ENCODE measurements around the gene HIVEP2. TPM values are rescaled to one million over a fixed set of nuclear protein-coding genes. Genes with fewer than 3 reads are reported as not detected.

Gene HIVEP2
- total RNA-seq, 1 experiment from 2014 or later = 3.0 TPM

GRCh38 chr6:142868917-142869316 is 76.1 kb downstream of the HIVEP2 start:
- H3K79me2 ChIP-seq (ENCODE audit: low read length) = no peaks in the 10 kb centered on the region
- H3K9me3 ChIP-seq (ENCODE audit: low read length) = no peaks in the 10 kb centered on the region
- H2AFZ ChIP-seq (ENCODE audit: low read length) = no peak overlapping the region
- H3K27ac ChIP-seq (ENCODE audit: low read length) = no peak overlapping the region
- no peak overlapping the region for H3K4me2 ChIP-seq (ENCODE audit: low read depth, low read length, poor library complexity, severe bottlenecking)
- no peaks in the 10 kb centered on the region for H3K27me3 ChIP-seq (ENCODE audit: low read length)
- no peaks in the 10 kb centered on the region for H4K20me1 ChIP-seq (ENCODE audit: insufficient read depth, low read depth, low read length)
- H3K9ac ChIP-seq (ENCODE audit: low read length) = no peak overlapping the region
- H3K4me1 ChIP-seq (ENCODE audit: low read length) = no peaks in the 10 kb centered on the region
- DNase-seq = no peak
- H3K36me3 ChIP-seq (ENCODE audit: insufficient read depth, low read length) = no peaks in the 10 kb centered on the region
- no peak overlapping the region for H3K4me3 ChIP-seq (ENCODE audit: low read length)
- no peaks in the 10 kb centered on the region for H3K9me2 ChIP-seq (replicated peaks; ENCODE audit: insufficient read depth, low read length)

- no peak overlapping the region for H3K9ac ChIP-seq (ENCODE audit: low read length)
- no peaks in the 10 kb centered on the region for H3K4me1 ChIP-seq (ENCODE audit: low read length)
- no peak overlapping the region for H2AFZ ChIP-seq (ENCODE audit: low read length)
Measured at GRCh38 chr6:142867988-142868812, 76.8 kb downstream of the HIVEP2 start.

GRCh38 chr6:142867355-142867801 is 77.6 kb downstream of the HIVEP2 start:
- no peaks in the 10 kb centered on the region for H3K9me2 ChIP-seq (replicated peaks; ENCODE audit: insufficient read depth, low read length)
- no peaks in the 10 kb centered on the region for H3K79me2 ChIP-seq (ENCODE audit: low read length)
- no peaks in the 10 kb centered on the region for H3K27me3 ChIP-seq (ENCODE audit: low read length)
- H3K9me3 ChIP-seq (ENCODE audit: low read length) = no peaks in the 10 kb centered on the region
- no peaks in the 10 kb centered on the region for H3K36me3 ChIP-seq (ENCODE audit: insufficient read depth, low read length)
- no peak overlapping the region for H2AFZ ChIP-seq (ENCODE audit: low read length)
- H3K4me2 ChIP-seq (ENCODE audit: low read depth, low read length, poor library complexity, severe bottlenecking) = no peak overlapping the region
- H4K20me1 ChIP-seq (ENCODE audit: insufficient read depth, low read depth, low read length) = no peaks in the 10 kb centered on the region
- H3K4me1 ChIP-seq (ENCODE audit: low read length) = no peaks in the 10 kb centered on the region
- H3K4me3 ChIP-seq (ENCODE audit: low read length) = no peak overlapping the region
- no peak overlapping the region for H3K9ac ChIP-seq (ENCODE audit: low read length)
- H3K27ac ChIP-seq (ENCODE audit: low read length) = no peak overlapping the region
- no peak for DNase-seq

More at GRCh38 chr6:142867988-142868812, 76.8 kb downstream of the HIVEP2 start:
- Histone ChIP-seq H3K4me3 (ENCODE audit: low read length) (no peak overlapping the region), H3K9me2 (replicated peaks; ENCODE audit: insufficient read depth, low read length) (no peaks in the 10 kb centered on the region), H3K4me2 (ENCODE audit: low read depth, low read length, poor library complexity, severe bottlenecking) (no peak overlapping the region), H3K27me3 (ENCODE audit: low read length) (no peaks in the 10 kb centered on the region), H3K27ac (ENCODE audit: low read length) (no peak overlapping the region), H4K20me1 (ENCODE audit: insufficient read depth, low read depth, low read length) (no peaks in the 10 kb centered on the region), H3K36me3 (ENCODE audit: insufficient read depth, low read length) (no peaks in the 10 kb centered on the region), H3K79me2 (ENCODE audit: low read length) (no peaks in the 10 kb centered on the region), H3K9me3 (ENCODE audit: low read length) (no peaks in the 10 kb centered on the region)
- no peak for DNase-seq

GRCh38 chr6:142863981-142864380 is 81.0 kb downstream of the HIVEP2 start:
- Histone ChIP-seq H3K27me3 (ENCODE audit: low read length) (no peaks in the 10 kb centered on the region), H3K27ac (ENCODE audit: low read length) (no peak overlapping the region), H3K79me2 (ENCODE audit: low read length) (no peaks in the 10 kb centered on the region), H3K4me2 (ENCODE audit: low read depth, low read length, poor library complexity, severe bottlenecking) (no peak overlapping the region), H3K4me3 (ENCODE audit: low read length) (no peak overlapping the region), H4K20me1 (ENCODE audit: insufficient read depth, low read depth, low read length) (no peaks in the 10 kb centered on the region), H3K9me3 (ENCODE audit: low read length) (no peaks in the 10 kb centered on the region), H2AFZ (ENCODE audit: low read length) (no peak overlapping the region), H3K9me2 (replicated peaks; ENCODE audit: insufficient read depth, low read length) (no peaks in the 10 kb centered on the region), H3K36me3 (ENCODE audit: insufficient read depth, low read length) (no peaks in the 10 kb centered on the region), H3K4me1 (ENCODE audit: low read length) (no peaks in the 10 kb centered on the region), H3K9ac (ENCODE audit: low read length) (no peak overlapping the region)
- DNase-seq = no peak

- H3K4me3 ChIP-seq (ENCODE audit: low read length) = no peak overlapping the region
- H3K4me1 ChIP-seq (ENCODE audit: low read length) = no peaks in the 10 kb centered on the region
- H3K9ac ChIP-seq (ENCODE audit: low read length) = no peak overlapping the region
- DNase-seq = no peak
- no peak overlapping the region for H3K27ac ChIP-seq (ENCODE audit: low read length)
- H2AFZ ChIP-seq (ENCODE audit: low read length) = no peak overlapping the region
- no peaks in the 10 kb centered on the region for H3K79me2 ChIP-seq (ENCODE audit: low read length)
- H3K9me3 ChIP-seq (ENCODE audit: low read length) = no peaks in the 10 kb centered on the region
- no peaks in the 10 kb centered on the region for H3K36me3 ChIP-seq (ENCODE audit: insufficient read depth, low read length)
- H3K27me3 ChIP-seq (ENCODE audit: low read length) = no peaks in the 10 kb centered on the region
- H3K4me2 ChIP-seq (ENCODE audit: low read depth, low read length, poor library complexity, severe bottlenecking) = no peak overlapping the region
- no peaks in the 10 kb centered on the region for H3K9me2 ChIP-seq (replicated peaks; ENCODE audit: insufficient read depth, low read length)
- no peaks in the 10 kb centered on the region for H4K20me1 ChIP-seq (ENCODE audit: insufficient read depth, low read depth, low read length)
Measured at GRCh38 chr6:142861711-142862110, 83.3 kb downstream of the HIVEP2 start.

GRCh38 chr6:142860498-142860897 is 84.5 kb downstream of the HIVEP2 start:
- Histone ChIP-seq H3K36me3 (ENCODE audit: insufficient read depth, low read length) (no peaks in the 10 kb centered on the region), H3K9me3 (ENCODE audit: low read length) (no peaks in the 10 kb centered on the region), H3K79me2 (ENCODE audit: low read length) (no peaks in the 10 kb centered on the region), H3K27ac (ENCODE audit: low read length) (no peak overlapping the region), H2AFZ (ENCODE audit: low read length) (no peak overlapping the region), H3K27me3 (ENCODE audit: low read length) (no peaks in the 10 kb centered on the region), H3K9me2 (replicated peaks; ENCODE audit: insufficient read depth, low read length) (no peaks in the 10 kb centered on the region), H3K4me1 (ENCODE audit: low read length) (no peaks in the 10 kb centered on the region), H4K20me1 (ENCODE audit: insufficient read depth, low read depth, low read length) (no peaks in the 10 kb centered on the region), H3K4me2 (ENCODE audit: low read depth, low read length, poor library complexity, severe bottlenecking) (no peak overlapping the region), H3K9ac (ENCODE audit: low read length) (no peak overlapping the region), H3K4me3 (ENCODE audit: low read length) (no peak overlapping the region)
- DNase-seq = no peak

- Histone ChIP-seq H2AFZ (ENCODE audit: low read length) (no peak overlapping the region), H4K20me1 (ENCODE audit: insufficient read depth, low read depth, low read length) (no peaks in the 10 kb centered on the region), H3K36me3 (ENCODE audit: insufficient read depth, low read length) (no peaks in the 10 kb centered on the region), H3K27me3 (ENCODE audit: low read length) (no peaks in the 10 kb centered on the region), H3K9ac (ENCODE audit: low read length) (no peak overlapping the region), H3K4me2 (ENCODE audit: low read depth, low read length, poor library complexity, severe bottlenecking) (no peak overlapping the region), H3K27ac (ENCODE audit: low read length) (no peak overlapping the region), H3K9me2 (replicated peaks; ENCODE audit: insufficient read depth, low read length) (no peaks in the 10 kb centered on the region), H3K9me3 (ENCODE audit: low read length) (no peaks in the 10 kb centered on the region), H3K79me2 (ENCODE audit: low read length) (no peaks in the 10 kb centered on the region), H3K4me1 (ENCODE audit: low read length) (no peaks in the 10 kb centered on the region), H3K4me3 (ENCODE audit: low read length) (no peak overlapping the region)
- DNase-seq = no peak
Measured at GRCh38 chr6:142857796-142858555, 87.0 kb downstream of the HIVEP2 start.

GRCh38 chr6:142857233-142857761 is 87.7 kb downstream of the HIVEP2 start:
- Histone ChIP-seq H4K20me1 (ENCODE audit: insufficient read depth, low read depth, low read length) (no peaks in the 10 kb centered on the region), H2AFZ (ENCODE audit: low read length) (no peak overlapping the region), H3K4me3 (ENCODE audit: low read length) (no peak overlapping the region), H3K36me3 (ENCODE audit: insufficient read depth, low read length) (no peaks in the 10 kb centered on the region), H3K4me2 (ENCODE audit: low read depth, low read length, poor library complexity, severe bottlenecking) (no peak overlapping the region), H3K27me3 (ENCODE audit: low read length) (no peaks in the 10 kb centered on the region), H3K9me3 (ENCODE audit: low read length) (no peaks in the 10 kb centered on the region), H3K27ac (ENCODE audit: low read length) (no peak overlapping the region), H3K9ac (ENCODE audit: low read length) (no peak overlapping the region), H3K79me2 (ENCODE audit: low read length) (no peaks in the 10 kb centered on the region), H3K9me2 (replicated peaks; ENCODE audit: insufficient read depth, low read length) (no peaks in the 10 kb centered on the region), H3K4me1 (ENCODE audit: low read length) (no peaks in the 10 kb centered on the region)
- no peak for DNase-seq
